GM18858 (cell line): ENCODE measurements around the gene NUDC.
A peak's percentile ranks its signal among the peaks of the same experiment; 100 is the strongest.
"Not testable (repeated sequence)": the region's sequence is repeated elsewhere in the genome, so short reads cannot be mapped to it uniquely, and the experiment has no call there.

Experiments used
- ATAC-seq: cut with Tn5 transposase; IDR thresholded peaks from one replicate; pipeline ENCODE4 v1.9.1; 2021; ENCODE audit not compliant: unreplicated experiment

The NUDC gene

GRCh38 chr1:26921540-26922430 is at the start of gene NUDC:
Gene NUDC (plus strand): TSS chr1:26921743. CDS start chr1:26921849, 106 bp downstream.
- ATAC-seq = peak; percentile 84

- not testable (repeated sequence) for ATAC-seq
Observed at GRCh38 chr1:26873097-26873496, 48.4 kb upstream of the NUDC start.

GRCh38 chr1:26874896-26875295 is 46.6 kb upstream of the NUDC start:
- no peak for ATAC-seq

- ATAC-seq = no peak
Observed at GRCh38 chr1:26877326-26877725, 44.2 kb upstream of the NUDC start.

- ATAC-seq = no peak
Observed at GRCh38 chr1:26879793-26880192, 41.8 kb upstream of the NUDC start.

GRCh38 chr1:26881611-26882010 is 39.9 kb upstream of the NUDC start:
- not testable (repeated sequence) for ATAC-seq

GRCh38 chr1:26882696-26883463 is 38.7 kb upstream of the NUDC start:
- ATAC-seq = no peak

- ATAC-seq = no peak
Observed at GRCh38 chr1:26887125-26887524, 34.4 kb upstream of the NUDC start.

- no peak for ATAC-seq
Observed at GRCh38 chr1:26888231-26888630, 33.3 kb upstream of the NUDC start.

- peak; percentile 65 for ATAC-seq
Observed at GRCh38 chr1:26889551-26890466, 31.7 kb upstream of the NUDC start, which contains the start of gene GPN2. Gene GPN2 (minus strand): TSS chr1:26890283. CDS start chr1:26890096, 187 bp downstream.

GRCh38 chr1:26890467-26890796 is 31.1 kb upstream of the NUDC start:
- peak; percentile 24 for ATAC-seq

GRCh38 chr1:26894263-26894662 is 27.3 kb upstream of the NUDC start:
- ATAC-seq = no peak

GRCh38 chr1:26897351-26897750 is 24.2 kb upstream of the NUDC start:
- no peak for ATAC-seq

- no peak for ATAC-seq
Observed at GRCh38 chr1:26900001-26900814, 21.3 kb upstream of the NUDC start, which contains the start of gene GPATCH3. Gene GPATCH3 (minus strand): TSS chr1:26900467. CDS start chr1:26900442, 25 bp downstream.

GRCh38 chr1:26900815-26901511 is 20.6 kb upstream of the NUDC start:
- ATAC-seq = no peak

- ATAC-seq = no peak
Observed at GRCh38 chr1:26907071-26907917, 14.2 kb upstream of the NUDC start.

GRCh38 chr1:26909951-26910342 is 11.6 kb upstream of the NUDC start:
- no peak for ATAC-seq

- no peak for ATAC-seq
Observed at GRCh38 chr1:26910343-26911160, 11.0 kb upstream of the NUDC start.
